Fibroblast of peridontal ligament (primary cell): ENCODE data around the gene NHERF1.

Source experiments
- DNase-seq: peaks from one replicate; pipeline ENCODE4 v3.0.0-alpha.2; 2010; ENCODE audit errors: extremely low read depth

Gene NHERF1

GRCh38 chr17:74808714-74809430 lies 60.4 kb downstream of the NHERF1 start:
- DNase-seq: no peak

GRCh38 chr17:74810699-74811485 lies 62.5 kb downstream of the NHERF1 start:
- no peak for DNase-seq

- DNase-seq: no peak
Measured at GRCh38 chr17:74812109-74813009, 63.9 kb downstream of the NHERF1 start.

- DNase-seq: no peak
Measured at GRCh38 chr17:74814453-74814852, 66.0 kb downstream of the NHERF1 start.

- no peak for DNase-seq
Measured at GRCh38 chr17:74815067-74815466, 66.6 kb downstream of the NHERF1 start.

- DNase-seq: no peak
Measured at GRCh38 chr17:74815550-74816370, 67.3 kb downstream of the NHERF1 start.

- DNase-seq: no peak
Measured at GRCh38 chr17:74816905-74817620, 68.6 kb downstream of the NHERF1 start.

GRCh38 chr17:74818291-74818938 lies 70.0 kb downstream of the NHERF1 start:
- DNase-seq: no peak
